ENCODE data around the gene NLN. TPM values are rescaled to one million over a fixed set of nuclear protein-coding genes. Genes with fewer than 3 reads are reported as not detected.
"Not testable (repeated sequence)": the region's sequence is repeated elsewhere in the genome, so short reads cannot be mapped to it uniquely, and the experiment has no call there.

Gene NLN
- total RNA-seq, 1 donor from 2014 or later = 47.2 TPM

DNA sequence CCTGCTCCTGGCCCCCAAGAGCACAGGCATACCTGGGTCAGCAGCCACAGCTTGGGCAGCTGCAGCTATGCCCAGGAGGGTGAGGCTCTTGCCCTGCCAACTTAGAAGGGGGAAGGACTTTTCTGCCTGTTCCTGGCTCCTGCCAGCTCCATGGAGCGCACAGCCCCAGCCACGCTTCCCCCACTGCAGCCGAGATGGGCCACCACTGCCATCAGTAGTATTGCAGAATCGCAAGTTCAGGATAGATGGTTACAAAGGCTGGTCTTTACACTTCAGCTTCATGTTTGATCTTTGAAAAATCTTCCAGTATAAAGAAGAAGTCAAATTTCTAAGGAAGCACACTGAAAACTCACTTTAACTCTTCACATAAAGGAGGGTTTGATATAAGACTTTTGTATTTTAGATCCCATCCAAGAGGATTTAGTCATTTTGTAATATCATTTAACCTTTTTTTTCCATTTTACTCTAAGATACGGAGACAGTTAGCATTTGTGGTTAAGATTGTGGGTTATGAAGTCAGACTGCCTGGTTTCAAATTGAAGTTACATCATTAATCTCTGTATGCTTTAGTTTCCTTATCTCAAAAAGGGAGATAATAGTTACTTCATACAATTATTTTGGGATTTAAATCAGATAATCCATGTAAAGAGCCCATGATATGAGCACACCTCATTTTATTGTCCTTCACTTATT is 81.8 kb downstream of the NLN start:
- DNase-seq (ENCODE audit: extremely low spot score, unreplicated experiment) = no peak
- Mint-ChIP-seq H3K27me3 (no peaks in the 10 kb centered on the region), H3K27ac (no peak overlapping the region), H3K4me3 (no peak overlapping the region), H3K36me3 (peaks cover 29% of the 10 kb centered on the region), H3K4me1 (ENCODE audit: unreplicated experiment) (no peaks in the 10 kb centered on the region), H3K9me3 (no peaks in the 10 kb centered on the region)
- TF ChIP-seq, protein P1, sequence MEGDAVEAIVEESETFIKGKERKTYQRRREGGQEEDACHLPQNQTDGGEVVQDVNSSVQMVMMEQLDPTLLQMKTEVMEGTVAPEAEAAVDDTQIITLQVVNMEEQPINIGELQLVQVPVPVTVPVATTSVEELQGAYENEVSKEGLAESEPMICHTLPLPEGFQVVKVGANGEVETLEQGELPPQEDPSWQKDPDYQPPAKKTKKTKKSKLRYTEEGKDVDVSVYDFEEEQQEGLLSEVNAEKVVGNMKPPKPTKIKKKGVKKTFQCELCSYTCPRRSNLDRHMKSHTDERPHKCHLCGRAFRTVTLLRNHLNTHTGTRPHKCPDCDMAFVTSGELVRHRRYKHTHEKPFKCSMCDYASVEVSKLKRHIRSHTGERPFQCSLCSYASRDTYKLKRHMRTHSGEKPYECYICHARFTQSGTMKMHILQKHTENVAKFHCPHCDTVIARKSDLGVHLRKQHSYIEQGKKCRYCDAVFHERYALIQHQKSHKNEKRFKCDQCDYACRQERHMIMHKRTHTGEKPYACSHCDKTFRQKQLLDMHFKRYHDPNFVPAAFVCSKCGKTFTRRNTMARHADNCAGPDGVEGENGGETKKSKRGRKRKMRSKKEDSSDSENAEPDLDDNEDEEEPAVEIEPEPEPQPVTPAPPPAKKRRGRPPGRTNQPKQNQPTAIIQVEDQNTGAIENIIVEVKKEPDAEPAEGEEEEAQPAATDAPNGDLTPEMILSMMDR (conservative IDR thresholded peaks at IDR 0.05) = no peak

DNA sequence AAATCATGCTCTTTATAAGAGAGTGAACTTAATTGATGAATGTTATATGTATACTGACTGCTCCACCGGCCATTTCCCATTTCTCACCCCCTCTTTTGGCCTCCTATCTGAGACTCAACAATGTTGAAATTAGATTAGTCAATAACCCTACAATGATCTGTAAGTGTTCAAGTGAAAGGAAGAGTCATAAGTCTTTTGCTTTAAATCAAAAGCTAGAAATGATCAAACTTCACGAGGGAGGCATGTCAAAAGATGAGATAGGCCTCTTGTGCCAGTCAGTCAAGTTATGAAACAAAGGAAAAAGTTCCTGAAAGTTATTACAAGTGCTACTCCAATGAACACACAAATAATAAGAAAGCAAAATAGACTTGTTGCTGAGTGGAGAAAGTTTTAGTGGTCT is 83.1 kb downstream of the NLN start:
- no peak for DNase-seq (ENCODE audit: extremely low spot score, unreplicated experiment)
- H3K27me3 Mint-ChIP-seq = no peaks in the 10 kb centered on the region
- H3K27ac Mint-ChIP-seq = no peak overlapping the region
- TF ChIP-seq, protein P1 (conservative IDR thresholded peaks at IDR 0.05) = no peak
- no peaks in the 10 kb centered on the region for H3K9me3 Mint-ChIP-seq
- no peaks in the 10 kb centered on the region for H3K4me1 Mint-ChIP-seq (ENCODE audit: unreplicated experiment)
- peaks cover 39% of the 10 kb centered on the region for H3K36me3 Mint-ChIP-seq
- no peak overlapping the region for H3K4me3 Mint-ChIP-seq

DNA sequence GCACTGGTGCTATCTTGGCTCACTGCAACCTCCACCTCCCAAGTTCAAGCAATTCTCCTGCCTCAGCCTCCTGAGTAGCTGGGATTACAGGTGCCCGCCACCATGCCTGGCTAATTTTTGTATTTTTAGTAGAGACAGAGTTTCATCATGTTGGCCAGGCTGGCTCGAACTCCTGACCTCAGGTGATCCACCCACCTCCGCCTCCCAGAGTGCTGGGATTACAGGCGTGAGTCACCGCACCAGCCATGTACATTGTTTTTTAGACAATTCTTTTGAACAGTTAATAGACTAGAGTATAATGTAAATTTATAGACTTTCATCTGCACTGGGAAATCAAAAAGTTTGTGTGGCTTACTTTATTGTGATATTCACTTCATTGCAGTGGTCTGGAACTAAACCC is 85.5 kb downstream of the NLN start:
- not testable (repeated sequence) for H3K27ac Mint-ChIP-seq; H3K27me3 Mint-ChIP-seq; H3K4me1 Mint-ChIP-seq (ENCODE audit: unreplicated experiment); H3K4me3 Mint-ChIP-seq; DNase-seq (ENCODE audit: extremely low spot score, unreplicated experiment); H3K9me3 Mint-ChIP-seq
- H3K36me3 Mint-ChIP-seq = peaks cover 44% of the 10 kb centered on the region

DNA sequence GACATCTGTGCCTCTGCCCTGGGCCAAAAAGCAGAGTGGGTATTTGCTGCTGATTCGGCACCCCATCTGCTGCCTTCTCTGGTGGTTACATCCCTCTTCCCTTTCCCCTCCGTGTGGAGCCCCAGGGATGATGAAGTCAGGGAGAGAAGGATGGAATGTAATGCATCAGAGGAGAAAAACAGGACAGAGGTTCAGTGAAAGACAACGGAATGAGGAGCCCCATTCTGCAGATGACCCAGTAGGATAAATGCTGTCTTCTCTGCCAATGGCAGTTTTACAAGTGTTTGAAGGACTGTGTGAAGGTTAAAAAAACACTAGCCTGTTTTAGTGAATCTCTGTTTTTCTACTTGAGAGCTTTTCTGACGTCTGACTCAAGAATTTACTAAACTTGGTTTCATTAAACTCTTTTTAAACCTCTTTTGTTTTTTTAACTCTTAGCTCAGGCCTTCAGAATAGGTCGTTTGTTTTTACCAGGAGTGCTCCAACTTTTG is 86.3 kb downstream of the NLN start:
- no peaks in the 10 kb centered on the region for H3K27me3 Mint-ChIP-seq
- no peak overlapping the region for H3K27ac Mint-ChIP-seq
- DNase-seq (ENCODE audit: extremely low spot score, unreplicated experiment) = no peak
- H3K36me3 Mint-ChIP-seq = peaks cover 52% of the 10 kb centered on the region
- TF ChIP-seq, protein P1 (conservative IDR thresholded peaks at IDR 0.05) = no peak
- H3K9me3 Mint-ChIP-seq = no peaks in the 10 kb centered on the region
- H3K4me1 Mint-ChIP-seq (ENCODE audit: unreplicated experiment) = no peaks in the 10 kb centered on the region
- H3K4me3 Mint-ChIP-seq = no peak overlapping the region

DNA sequence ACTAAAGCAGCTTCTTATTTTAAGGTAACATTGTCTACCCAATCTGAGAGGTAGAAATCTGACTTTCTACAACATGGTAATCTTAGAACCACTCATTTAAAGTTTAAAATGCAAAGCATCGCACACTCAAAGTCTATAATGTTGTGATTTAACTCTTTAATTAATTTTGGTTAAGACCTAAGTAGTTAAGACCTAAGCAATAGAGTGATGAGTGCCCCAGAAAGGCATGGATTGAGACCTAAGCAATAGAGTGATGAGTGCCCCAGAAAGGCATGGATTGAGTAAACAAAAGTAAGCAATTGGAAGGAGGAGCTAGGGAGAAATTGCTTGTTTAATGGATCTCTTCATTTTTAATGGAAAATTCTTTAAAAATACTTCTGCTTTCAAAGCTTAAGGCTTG is 86.8 kb downstream of the NLN start:
- H3K27me3 Mint-ChIP-seq = no peaks in the 10 kb centered on the region
- no peak for DNase-seq (ENCODE audit: extremely low spot score, unreplicated experiment)
- peaks cover 52% of the 10 kb centered on the region for H3K36me3 Mint-ChIP-seq
- no peaks in the 10 kb centered on the region for H3K9me3 Mint-ChIP-seq
- H3K4me1 Mint-ChIP-seq (ENCODE audit: unreplicated experiment) = no peaks in the 10 kb centered on the region
- TF ChIP-seq, protein P1 (conservative IDR thresholded peaks at IDR 0.05) = no peak
- H3K4me3 Mint-ChIP-seq = no peak overlapping the region
- H3K27ac Mint-ChIP-seq = no peak overlapping the region

DNA sequence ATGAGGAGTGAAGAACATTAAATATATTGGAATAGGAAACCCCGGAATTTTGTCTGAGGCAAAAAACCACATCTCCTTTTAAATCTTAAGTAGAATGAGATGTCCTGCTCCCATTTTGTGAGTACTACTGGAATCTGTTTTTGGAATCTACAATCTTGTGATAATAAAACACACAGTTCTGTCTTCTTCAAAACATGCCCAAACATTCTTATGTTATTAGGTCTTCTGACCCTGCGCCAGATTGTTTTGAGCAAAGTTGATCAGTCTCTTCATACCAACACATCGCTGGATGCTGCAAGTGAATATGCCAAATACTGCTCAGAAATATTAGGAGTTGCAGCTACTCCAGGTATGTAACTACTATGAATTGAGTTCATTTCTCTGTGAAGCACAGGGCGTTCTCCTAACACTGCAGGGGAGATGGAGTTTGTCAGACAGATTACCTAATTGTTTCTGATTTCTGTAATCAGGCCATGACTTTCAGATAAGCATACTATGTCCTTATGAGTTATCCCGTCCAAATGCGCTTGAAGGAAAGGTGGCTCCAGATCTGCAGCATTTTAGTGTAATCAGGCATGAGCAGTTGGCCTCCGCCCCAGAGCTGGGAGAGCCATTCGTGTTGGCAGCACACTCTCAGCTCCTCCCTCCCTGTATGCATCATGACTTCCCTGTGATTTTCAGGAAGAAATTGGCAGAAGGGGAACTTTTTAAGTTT is 88.0 kb downstream of the NLN start:
- no peak overlapping the region for H3K4me3 Mint-ChIP-seq
- TF ChIP-seq, protein P1 (conservative IDR thresholded peaks at IDR 0.05) = no peak
- no peak overlapping the region for H3K27ac Mint-ChIP-seq
- no peaks in the 10 kb centered on the region for H3K4me1 Mint-ChIP-seq (ENCODE audit: unreplicated experiment)
- no peak for DNase-seq (ENCODE audit: extremely low spot score, unreplicated experiment)
- H3K27me3 Mint-ChIP-seq = no peaks in the 10 kb centered on the region
- H3K9me3 Mint-ChIP-seq = no peaks in the 10 kb centered on the region
- H3K36me3 Mint-ChIP-seq = peaks cover 54% of the 10 kb centered on the region

Data from type B pancreatic cell (in vitro differentiated cells).